GM21723 (cell line): ENCODE results near the gene NBEAL2.

Source experiments
- ATAC-seq: cut with Tn5 transposase; IDR thresholded peaks from one replicate; pipeline ENCODE4 v1.9.1; 2021; ENCODE audit warnings: mild to moderate bottlenecking, moderate library complexity; ENCODE audit not compliant: unreplicated experiment

The NBEAL2 gene

DNA sequence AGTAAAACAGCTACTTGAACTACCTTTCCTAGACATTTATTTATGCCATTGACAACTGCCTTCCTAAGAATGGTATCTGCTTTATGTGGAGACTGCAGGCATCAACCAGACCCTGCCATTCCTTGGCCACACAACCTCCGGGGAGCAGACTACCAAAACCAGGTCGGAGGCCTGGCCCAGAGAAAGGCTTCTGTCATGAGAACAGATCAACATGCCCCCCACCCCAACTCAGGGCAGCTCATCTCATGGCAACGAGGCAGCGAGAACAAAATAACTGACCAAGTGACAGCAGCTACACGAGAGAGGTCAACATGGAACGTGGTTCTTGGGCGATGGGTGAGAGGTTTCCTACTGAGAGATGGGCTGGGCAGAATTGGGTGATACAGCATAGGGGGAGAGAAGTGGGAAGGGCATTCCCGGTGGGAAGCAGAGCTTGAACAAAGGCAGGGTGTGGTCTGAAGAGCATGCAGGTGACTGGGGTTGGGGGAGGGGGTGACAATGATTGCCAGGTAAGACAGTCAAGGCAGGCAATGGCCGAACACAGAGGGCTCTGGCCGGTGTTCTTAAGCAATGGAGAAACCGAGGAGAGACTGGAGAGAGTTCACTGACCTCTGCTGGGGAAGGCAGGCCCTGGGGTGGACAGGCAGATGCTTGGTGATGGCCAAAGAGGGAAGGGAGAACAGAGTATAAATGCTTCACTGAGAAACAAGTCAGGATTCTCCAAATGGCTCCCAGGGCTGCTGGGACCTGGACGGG, 36.8 kb upstream of the NBEAL2 start:
- no peak for ATAC-seq

- no peak for ATAC-seq
Measured at GRCh38 chr3:46943237-46944187, 36.0 kb upstream of the NBEAL2 start.

DNA sequence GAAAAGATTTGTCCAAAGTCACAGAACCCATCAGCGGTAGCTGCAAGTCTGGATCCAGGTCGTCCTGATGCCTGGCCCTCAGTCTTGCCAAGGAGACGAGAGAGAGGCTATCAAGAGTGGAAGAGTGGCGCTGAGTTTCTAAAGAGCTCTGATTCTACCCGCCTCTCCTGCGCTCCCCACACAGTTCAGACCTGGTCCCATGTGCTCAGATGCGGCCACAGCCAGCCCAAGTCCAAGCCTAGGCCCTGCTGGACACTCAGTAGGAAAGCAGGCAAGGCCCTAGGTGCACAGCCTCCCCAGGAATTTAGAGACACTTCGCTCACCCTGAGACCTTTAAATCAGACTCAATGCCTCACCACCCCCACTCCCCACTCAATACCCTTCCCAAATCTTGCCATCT, 35.3 kb upstream of the NBEAL2 start:
- no peak for ATAC-seq

GRCh38 chr3:46946416-46946815, 33.0 kb upstream of the NBEAL2 start:
- ATAC-seq, result no peak

- no peak for ATAC-seq
Measured at GRCh38 chr3:46946856-46947545, 32.5 kb upstream of the NBEAL2 start.

DNA sequence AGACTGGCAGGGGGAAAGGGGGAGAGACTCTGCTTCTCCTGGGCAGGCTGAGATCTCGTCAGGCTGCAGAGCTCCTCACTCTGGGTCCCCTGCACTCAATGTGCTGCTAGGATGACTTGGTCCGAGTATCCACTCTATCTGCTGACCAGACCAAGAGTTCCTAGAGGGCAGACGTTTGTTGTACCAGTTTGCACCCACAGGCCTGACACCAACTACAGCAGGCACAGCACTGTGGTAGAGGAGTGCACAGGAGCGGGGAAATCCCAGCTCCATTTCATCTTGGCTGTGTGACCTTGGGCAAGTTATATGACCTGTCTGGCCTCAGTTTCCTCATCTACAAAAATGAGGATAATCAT, 31.9 kb upstream of the NBEAL2 start:
- no peak for ATAC-seq

DNA sequence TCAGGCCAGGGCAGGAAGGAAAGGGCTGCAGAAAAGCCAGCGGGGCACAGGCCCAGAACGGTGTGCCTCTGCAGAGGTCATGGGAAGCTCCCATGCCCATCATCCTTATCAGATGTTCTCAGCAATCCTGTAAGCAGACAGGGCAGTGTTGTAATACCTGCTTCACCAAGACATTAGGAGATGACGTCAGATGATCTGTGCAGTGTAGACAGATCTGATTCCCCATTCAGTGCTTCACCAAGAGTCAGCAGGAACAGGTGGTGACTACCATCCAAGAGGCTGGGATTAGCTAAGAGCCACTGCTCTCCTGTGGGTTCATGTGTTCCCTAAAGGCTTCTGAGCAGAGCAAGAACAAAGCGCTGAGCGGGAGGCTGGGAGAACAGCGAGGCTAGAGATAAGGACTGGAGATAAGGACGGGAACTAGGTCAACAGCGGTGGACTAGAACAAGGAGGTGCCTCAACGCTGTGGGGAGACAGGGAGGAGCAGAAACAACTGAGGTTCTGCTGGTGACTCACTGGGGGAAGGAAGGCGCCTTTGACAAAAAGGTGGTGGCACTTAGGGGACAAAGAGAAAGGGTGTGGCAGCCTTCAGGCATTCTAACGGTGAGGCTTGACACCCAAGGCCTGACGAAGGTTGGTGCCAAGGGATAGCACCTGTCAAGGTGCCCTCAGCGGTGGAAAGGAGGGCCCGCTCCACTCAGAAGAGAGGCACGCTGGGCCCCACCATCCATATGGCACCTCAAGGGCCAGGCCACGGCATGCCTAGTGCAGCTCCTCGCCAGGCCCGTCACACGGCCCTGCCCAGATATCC, 31.3 kb upstream of the NBEAL2 start:
- ATAC-seq, result no peak

DNA sequence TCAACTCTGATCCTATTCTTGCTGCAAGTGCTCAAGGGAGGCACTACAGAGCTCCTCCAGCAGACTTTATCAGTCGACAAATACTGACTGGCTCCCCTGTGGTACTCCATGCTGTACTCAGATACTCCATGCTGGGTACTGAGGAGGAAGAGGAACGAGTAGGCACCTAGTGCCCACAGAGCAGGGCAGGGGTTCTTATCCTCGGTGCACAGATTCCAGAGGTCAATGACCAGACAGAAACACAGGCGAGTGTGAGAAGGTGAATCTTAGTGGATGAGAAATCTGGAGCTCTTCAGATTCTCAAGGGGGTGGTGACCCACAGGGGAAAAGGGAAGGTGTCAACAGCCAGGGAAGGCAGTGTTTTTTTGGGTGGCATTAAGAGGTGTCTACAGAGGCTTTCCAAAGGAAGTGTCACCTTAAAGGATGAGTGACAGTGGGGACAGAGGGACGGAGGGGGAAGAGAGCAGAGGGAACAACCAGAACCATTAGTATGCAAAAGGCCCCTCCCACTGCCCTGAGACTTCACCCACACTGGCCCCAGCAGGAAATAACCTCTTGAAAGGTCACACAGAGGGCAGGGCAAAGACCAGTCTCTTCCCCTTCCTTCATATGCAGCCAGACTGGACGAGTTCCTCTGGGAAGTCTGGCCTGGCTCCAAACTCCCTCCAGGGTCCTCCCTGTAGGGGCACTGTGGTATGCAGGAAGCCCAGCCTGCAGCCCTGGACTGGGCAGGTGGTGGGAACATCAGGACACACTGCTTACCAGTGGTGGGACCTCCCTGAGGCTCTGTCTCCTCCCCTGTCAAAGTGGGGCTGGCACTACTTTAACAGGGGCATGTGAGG, 30.4 kb upstream of the NBEAL2 start:
- ATAC-seq, result peak; percentile 46

DNA sequence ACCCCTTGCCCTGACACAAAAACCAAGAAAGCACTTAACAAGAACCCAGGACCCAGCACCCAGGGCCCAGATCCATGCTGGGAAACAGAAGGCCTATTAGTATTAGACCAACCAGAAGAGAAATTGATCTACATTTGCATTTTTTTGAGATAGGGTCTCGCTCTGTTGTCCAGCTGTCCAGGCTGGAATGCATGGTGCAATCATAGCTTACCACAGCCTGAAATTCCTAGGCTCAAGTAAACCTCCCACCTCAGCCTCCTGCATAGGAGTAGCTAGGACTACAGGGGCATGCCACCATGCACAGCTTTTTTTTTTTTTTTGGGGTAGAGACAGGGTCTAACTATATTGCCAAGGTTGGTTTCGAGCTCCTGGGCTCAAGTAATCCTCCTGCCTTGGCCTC, 29.3 kb upstream of the NBEAL2 start:
- no peak for ATAC-seq

GRCh38 chr3:46950650-46951241, 28.7 kb upstream of the NBEAL2 start:
- ATAC-seq, result no peak

- ATAC-seq, result no peak
Measured at GRCh38 chr3:46952813-46953212, 26.7 kb upstream of the NBEAL2 start.

DNA sequence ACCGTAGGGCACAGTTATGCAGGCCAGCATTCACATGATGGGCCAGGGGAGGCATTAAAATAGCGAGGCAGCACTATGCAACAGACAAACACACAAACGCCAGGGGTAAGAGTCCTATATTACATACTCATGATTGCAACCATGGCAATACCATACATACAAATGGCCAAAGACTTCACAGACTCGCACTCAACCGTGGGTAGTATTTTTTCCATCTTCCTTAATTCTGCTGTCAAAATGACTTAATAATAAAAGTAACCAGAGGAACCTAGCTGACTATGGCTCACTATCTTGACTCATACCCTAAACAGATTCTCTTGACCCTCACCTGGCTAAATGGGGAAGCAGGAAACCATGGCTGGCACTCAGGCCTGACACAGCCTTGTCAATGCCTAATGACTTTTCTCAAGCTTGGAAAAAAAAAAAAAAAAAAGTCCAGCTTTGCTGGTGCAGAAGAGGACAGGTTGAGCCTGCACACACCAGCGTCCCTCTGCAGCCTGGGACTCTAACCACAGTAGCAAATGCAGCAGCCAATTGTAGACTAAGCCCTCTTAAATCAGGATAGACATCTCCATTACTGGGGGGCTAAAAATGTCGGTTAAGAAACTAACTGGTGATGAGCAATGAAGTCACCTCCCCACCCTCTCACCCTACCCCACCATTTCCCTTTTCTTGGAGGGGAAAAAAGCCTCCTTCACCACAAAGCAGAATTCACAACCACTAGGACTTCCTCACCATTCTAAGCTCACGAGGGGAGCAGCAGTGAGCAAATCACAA, 26.0 kb upstream of the NBEAL2 start:
- no peak for ATAC-seq

DNA sequence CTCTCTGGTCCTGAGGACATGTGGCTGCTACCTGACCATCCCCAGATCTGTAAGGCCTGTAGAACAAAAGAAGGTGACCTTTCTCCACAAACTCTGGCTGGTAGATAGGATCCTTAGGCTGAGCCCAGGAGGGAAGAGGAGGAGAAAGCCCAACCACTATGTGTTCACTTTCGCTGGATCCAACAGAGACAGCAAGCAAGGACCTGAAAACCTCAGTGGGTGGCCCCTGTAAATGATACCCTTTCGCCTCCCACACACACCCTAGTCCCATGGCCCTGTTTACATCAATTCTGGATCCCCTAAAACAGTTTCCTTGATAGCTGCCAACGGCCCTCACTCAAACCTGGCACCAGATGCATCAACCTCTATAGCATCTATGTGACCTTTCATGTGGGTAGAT, 25.3 kb upstream of the NBEAL2 start:
- no peak for ATAC-seq

DNA sequence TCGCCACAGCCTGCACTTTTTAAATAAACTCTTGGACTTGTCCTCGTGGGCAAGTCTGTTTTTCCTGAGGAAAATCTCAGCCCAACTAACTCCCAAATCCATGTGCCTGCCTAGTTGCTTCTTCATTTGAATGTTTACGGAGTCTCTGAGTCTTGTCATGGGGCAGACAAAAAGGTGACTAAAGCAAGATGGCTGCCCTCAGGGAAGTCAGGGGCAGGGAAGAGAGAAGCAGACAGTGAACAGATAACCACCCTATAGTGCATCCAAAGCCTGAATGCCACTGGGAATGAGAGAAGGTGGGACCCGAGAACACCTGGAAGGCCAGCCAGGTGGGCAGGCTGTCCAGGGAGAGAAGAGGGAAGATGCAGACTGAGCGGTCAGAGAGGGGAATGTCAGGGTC, 24.3 kb upstream of the NBEAL2 start:
- ATAC-seq, result no peak

GRCh38 chr3:46955801-46956259, 23.6 kb upstream of the NBEAL2 start:
- ATAC-seq, result peak; percentile 33

GRCh38 chr3:46957092-46957820, 22.2 kb upstream of the NBEAL2 start:
- ATAC-seq, result no peak

- no peak for ATAC-seq
Measured at GRCh38 chr3:46958467-46959160, 20.9 kb upstream of the NBEAL2 start.
